GM18873 (cell line): Measurements from ENCODE around the gene SLC39A5.
"Not testable (repeated sequence)": the region's sequence is repeated elsewhere in the genome, so short reads cannot be mapped to it uniquely, and the experiment has no call there.

Experiments
- ATAC-seq: cut with Tn5 transposase; IDR thresholded peaks from one replicate; pipeline ENCODE4 v1.9.1; 2021; ENCODE audit warnings: mild to moderate bottlenecking, moderate library complexity, moderate number of reproducible peaks; ENCODE audit not compliant: unreplicated experiment, low FRiP score

SLC39A5 gene

GRCh38 chr12:56267443-56268071 is 37.7 kb downstream of the SLC39A5 start:
- ATAC-seq = peak; percentile 4

DNA sequence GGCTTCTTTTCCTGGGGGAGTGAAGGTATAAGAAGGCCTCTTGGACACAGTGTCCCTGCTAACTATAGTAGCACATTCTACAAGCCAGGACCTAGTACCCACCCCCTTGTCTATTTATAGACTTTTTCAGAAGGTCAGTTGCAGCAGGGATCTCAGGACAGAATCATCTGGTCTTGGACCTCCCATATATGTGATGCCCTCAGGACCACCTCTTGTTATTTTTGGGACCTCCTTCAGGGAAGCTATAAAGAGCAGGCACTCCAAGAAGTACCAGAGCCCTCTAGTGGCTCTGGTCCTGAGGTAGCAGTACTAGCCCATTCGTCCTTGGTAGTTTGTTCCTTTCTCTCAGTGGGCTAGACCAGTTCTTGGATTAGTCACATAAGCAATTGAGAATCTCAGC is 41.2 kb downstream of the SLC39A5 start:
- ATAC-seq = no peak

GRCh38 chr12:56272468-56272867 is 42.6 kb downstream of the SLC39A5 start:
- ATAC-seq = not testable (repeated sequence)

GRCh38 chr12:56274299-56274698 is 44.4 kb downstream of the SLC39A5 start:
- no peak for ATAC-seq

- no peak for ATAC-seq
Measured at GRCh38 chr12:56278905-56279304, 49.1 kb downstream of the SLC39A5 start.

- ATAC-seq = no peak
Measured at GRCh38 chr12:56280849-56281248, 51.0 kb downstream of the SLC39A5 start.

DNA sequence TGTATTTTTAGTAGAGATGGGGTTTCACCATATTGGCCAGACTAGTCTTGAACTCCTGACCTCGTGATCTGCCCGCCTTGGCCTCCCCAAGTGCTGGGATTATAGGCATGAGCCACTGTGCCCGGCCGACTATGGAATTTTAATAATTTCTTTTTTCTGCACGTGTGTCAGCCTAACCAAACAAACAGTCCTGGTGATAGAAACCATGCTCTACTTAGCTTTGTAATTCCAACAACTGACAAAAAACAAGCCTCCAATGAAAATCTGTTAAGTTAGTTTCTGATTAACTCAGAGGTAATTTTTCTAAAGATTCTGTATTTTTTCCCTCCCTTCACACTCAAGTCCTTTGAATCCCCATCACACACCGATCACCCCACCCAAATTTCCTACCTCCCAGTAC is 52.2 kb downstream of the SLC39A5 start:
- no peak for ATAC-seq

DNA sequence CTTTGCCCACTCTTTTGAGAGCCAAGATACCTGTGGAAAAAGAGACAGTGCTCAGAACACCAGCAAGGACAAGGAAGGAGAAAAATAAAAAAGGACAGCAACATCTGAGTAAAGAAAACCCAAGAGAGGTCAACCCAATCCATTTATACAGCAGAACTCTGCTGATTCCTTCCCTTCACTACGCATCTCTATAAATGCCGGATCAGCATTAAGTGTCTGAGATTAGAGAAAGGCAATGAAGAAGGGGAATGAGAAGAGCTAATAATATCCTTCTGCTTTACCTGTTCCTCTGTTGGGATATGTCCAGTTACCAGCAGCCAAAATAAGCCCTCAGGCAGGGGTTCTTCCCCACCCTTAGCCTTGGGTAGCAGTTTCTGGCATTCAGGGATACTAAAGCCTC is 52.7 kb downstream of the SLC39A5 start:
- no peak for ATAC-seq

DNA sequence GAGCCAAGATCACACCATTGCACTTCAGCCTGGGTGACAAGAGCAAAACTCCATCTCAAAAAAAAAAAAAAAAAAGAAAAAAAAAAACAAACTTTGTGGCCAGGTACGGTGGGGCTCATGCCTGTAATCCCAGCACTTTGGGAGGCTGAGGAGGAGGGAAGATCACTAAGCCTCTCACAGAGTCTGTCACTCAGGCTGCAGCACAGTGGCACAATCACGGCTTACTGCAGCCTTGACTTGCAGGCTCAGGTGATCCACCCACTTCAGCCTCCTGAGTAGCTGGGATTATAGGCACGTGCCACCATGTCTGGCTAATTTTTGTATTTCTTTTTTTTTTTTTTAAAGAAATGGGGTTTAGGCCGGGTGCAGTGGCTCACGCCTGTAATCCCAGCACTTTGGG is 54.4 kb downstream of the SLC39A5 start:
- not testable (repeated sequence) for ATAC-seq

DNA sequence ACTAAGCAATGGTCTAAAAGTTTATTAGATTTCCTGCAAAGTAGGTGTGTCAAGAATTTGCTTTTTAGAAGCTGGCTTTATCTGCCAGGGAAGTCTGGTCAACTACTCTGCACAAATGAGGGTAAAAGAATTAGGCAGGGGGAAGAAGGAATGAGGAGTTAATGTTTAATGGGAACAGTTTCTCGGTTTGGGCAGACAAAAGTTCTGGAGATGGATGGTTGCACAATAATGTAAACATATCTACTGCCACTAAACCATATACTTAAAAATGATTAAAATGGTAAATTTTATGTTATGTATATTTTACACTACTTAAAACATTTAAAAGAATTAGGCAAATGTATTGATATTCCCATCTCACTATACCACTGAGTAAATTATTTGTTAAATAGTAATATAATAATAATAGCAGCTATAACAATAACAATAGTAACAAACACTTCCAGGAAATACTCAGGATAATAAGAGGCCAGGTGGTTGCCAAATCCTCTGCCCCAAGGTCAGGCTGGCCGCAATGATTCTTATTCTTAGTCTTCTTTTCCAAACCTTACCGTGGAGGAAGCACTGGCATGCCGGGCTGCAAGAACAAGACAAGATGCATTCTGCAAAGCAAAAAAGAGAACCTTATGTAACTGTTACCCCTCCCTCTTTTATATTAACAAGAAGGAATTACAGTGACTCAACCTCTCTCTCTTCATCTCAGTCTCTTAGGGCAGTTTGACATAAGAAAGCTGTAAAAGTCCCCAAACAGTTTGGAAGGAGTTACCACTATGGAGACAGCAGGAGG is 56.4 kb downstream of the SLC39A5 start:
- ATAC-seq = no peak
